ENCODE measurements around the gene SPTAN1.

GRCh38 chr9:128633057-128633456, 80.7 kb downstream of the SPTAN1 start:
- no peak for TF ChIP-seq CTCF (conservative IDR thresholded peaks at IDR 0.05; ENCODE audit: low read depth, low read length)
- TF ChIP-seq SMC3 (IDR thresholded peaks at IDR 0.05; ENCODE audit: low read depth, low read length): no peak
- no peak for TF ChIP-seq RFX5 (IDR thresholded peaks at IDR 0.05; ENCODE audit: low read depth, low read length)
- no peak for TF ChIP-seq CEBPB (IDR thresholded peaks at IDR 0.05; ENCODE audit: low read depth, low read length)
- TF ChIP-seq POLR2A (IDR thresholded peaks at IDR 0.05; ENCODE audit: low read depth, low read length): no peak
- no peak for TF ChIP-seq BHLHE40 (IDR thresholded peaks at IDR 0.05; ENCODE audit: low read depth, low read length)
- TF ChIP-seq MAZ (IDR thresholded peaks at IDR 0.05; ENCODE audit: borderline replicate concordance, low read depth, low read length): no peak
- no peak for TF ChIP-seq MAFK (IDR thresholded peaks at IDR 0.05; ENCODE audit: low read depth, low read length)
- TF ChIP-seq CHD1 (IDR thresholded peaks at IDR 0.05; ENCODE audit: low read depth, low read length): no peak
- no peak for TF ChIP-seq FOS (IDR thresholded peaks at IDR 0.05; ENCODE audit: low read depth, low read length)
- TF ChIP-seq RAD21 (IDR thresholded peaks at IDR 0.05; ENCODE audit: low read length): no peak
- no peak for TF ChIP-seq ELK1 (IDR thresholded peaks at IDR 0.05; ENCODE audit: borderline replicate concordance, low read depth, low read length)
- TF ChIP-seq MXI1 (IDR thresholded peaks at IDR 0.05; ENCODE audit: borderline replicate concordance, low read depth, low read length): no peak
- no peak for TF ChIP-seq RCOR1 (IDR thresholded peaks at IDR 0.05; ENCODE audit: insufficient replicate concordance, low read length)
